Measurements from ENCODE around the gene AFAP1. TPM values are rescaled to one million over a fixed set of nuclear protein-coding genes. Genes with fewer than 3 reads are reported as not detected.

The AFAP1 gene
- total RNA-seq, 1 donor from 2014 or later: 84.9 TPM

DNA sequence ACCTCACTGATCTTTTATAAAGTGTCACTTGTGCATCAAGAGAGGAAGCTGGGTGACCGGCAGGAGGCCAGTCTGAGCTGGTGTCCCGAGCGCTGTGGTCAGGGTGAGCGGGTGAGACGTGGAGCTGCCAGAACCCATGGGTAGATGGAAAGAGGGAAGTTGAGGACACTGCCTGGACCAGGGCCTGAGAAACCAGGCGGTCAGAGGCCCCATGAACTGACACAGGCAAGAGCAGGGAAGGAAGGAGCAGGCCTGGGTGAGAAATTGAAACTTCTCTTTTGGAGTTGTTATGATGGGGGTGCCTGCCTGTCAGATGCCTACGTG is 192.6 kb downstream of the AFAP1 start:
- intact Hi-C loops (cut with DNase I): no loop called here
- Histone ChIP-seq H3K36me3 (no peaks in the 10 kb centered on the region), H3K9me3 (no peaks in the 10 kb centered on the region), H3K27ac (no peak overlapping the region), H3K27me3 (no peaks in the 10 kb centered on the region), H3K4me3 (no peak overlapping the region), H3K4me1 (no peaks in the 10 kb centered on the region)
- peak; percentile 19 to 70 for DNase-seq (ENCODE audit: low spot score in 2 of 2)
- TF ChIP-seq, protein P1, sequence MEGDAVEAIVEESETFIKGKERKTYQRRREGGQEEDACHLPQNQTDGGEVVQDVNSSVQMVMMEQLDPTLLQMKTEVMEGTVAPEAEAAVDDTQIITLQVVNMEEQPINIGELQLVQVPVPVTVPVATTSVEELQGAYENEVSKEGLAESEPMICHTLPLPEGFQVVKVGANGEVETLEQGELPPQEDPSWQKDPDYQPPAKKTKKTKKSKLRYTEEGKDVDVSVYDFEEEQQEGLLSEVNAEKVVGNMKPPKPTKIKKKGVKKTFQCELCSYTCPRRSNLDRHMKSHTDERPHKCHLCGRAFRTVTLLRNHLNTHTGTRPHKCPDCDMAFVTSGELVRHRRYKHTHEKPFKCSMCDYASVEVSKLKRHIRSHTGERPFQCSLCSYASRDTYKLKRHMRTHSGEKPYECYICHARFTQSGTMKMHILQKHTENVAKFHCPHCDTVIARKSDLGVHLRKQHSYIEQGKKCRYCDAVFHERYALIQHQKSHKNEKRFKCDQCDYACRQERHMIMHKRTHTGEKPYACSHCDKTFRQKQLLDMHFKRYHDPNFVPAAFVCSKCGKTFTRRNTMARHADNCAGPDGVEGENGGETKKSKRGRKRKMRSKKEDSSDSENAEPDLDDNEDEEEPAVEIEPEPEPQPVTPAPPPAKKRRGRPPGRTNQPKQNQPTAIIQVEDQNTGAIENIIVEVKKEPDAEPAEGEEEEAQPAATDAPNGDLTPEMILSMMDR (IDR thresholded peaks at IDR 0.05): no peak

DNA sequence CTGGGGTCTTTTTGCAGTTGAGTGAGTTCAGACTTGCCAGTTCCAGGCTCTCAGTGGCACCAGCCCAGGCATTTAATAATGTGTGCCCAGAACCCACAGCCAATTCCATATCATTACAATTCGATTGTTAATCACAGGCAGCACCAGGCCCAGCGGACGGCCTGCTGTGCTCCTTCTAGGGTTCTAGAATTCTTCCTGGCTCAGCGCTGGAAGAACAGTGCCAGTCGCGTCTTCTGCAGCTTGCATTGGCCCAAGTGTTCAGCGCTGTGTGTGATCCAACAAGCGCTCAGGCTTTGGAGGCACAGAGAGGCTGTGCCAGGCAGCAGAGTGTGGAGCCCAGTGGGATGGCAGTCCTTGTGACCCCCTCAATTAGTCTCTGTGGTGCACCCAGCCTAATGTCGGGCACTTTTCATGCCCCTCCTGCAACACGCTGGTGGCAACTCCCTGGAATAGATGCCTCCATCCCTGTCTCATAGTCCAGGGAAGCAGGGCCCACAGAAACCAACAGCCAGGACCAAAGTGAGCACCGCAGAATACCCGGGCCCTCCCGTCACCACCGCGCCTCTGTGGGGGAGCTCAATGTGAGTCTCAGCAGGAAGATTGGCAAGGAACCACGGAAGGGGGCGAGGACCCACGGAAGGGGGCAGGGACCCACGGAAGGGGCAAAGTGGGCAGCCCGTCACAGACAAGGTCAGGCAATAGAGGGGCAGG is 193.2 kb downstream of the AFAP1 start:
- no peak for DNase-seq (ENCODE audit: low spot score in 2 of 2)
- H3K27ac ChIP-seq: no peak overlapping the region
- TF ChIP-seq, protein P1 (IDR thresholded peaks at IDR 0.05): no peak
- intact Hi-C loops (cut with DNase I): no loop called here
- no peak overlapping the region for H3K4me3 ChIP-seq
- H3K4me1 ChIP-seq: no peaks in the 10 kb centered on the region
- H3K27me3 ChIP-seq: no peaks in the 10 kb centered on the region
- no peaks in the 10 kb centered on the region for H3K9me3 ChIP-seq
- no peaks in the 10 kb centered on the region for H3K36me3 ChIP-seq

DNA sequence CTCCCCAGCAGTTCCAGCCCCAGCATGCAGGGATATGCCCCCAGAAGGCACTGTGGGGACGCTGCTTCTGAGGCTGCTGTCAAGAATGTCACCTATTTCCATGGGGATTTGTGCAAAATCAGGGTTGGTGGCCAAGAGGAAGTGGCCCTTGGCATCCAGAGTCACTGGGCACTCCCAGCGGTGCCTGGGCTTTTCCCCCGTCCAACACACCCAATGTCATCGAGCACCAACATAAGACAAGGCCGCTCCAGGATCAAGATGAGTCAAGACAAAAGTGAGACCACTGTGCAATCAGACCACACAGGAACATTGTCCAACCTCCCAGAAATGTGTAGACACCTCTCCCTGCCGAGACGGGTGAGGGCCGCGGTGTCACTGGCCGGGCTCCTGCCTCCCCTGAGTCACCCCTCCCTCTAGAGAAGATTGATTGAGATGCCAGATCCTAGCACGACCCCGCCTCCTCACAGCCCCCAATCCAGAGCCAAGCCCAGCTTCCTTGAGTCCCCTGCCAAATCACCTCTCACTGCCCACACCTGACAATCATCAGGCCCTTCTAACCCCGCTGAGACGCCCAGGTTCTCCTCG is 194.3 kb downstream of the AFAP1 start:
- Histone ChIP-seq H3K9me3 (no peaks in the 10 kb centered on the region), H3K36me3 (no peaks in the 10 kb centered on the region), H3K4me1 (no peaks in the 10 kb centered on the region), H3K27me3 (no peaks in the 10 kb centered on the region), H3K4me3 (no peak overlapping the region), H3K27ac (no peak overlapping the region)
- TF ChIP-seq, protein P1 (IDR thresholded peaks at IDR 0.05): no peak
- no peak for DNase-seq (ENCODE audit: low spot score in 2 of 2)
- intact Hi-C loops (cut with DNase I): no loop called here

DNA sequence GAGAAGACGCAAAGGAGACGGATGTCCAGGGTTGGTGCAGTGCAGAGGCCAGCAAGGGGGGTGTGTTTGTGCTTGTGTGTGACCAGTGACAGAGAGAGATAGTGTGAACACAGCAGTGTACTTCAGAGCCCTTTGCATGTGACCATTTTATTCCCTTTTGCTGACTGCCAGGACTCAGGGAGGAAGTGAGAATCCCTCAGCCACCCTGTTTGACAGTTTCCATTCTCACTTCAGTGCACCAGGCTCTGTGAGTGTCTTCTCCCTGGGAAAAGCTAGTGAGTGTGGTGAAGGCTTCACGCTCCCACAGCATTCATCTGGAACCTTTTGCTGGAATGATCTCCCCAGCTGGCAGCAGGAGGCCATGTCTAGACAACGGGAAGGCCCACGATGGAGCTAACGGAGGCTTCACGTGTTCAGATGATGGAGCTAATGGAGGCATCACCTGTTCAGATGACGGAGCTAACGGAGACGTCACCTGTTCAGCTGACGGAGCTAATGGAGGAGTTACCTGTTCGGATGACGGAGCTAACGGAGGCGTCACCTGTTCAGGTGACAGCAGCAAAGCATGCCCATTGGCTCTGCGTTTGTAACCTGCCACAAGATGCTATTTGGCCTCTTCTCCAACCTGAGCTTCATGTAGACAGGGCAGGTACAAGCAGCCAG is 195.4 kb downstream of the AFAP1 start:
- Histone ChIP-seq H3K27me3 (no peaks in the 10 kb centered on the region), H3K4me3 (no peak overlapping the region), H3K27ac (no peak overlapping the region), H3K4me1 (no peaks in the 10 kb centered on the region), H3K9me3 (no peaks in the 10 kb centered on the region), H3K36me3 (no peaks in the 10 kb centered on the region)
- intact Hi-C loops (cut with DNase I): no loop called here
- no peak for DNase-seq (ENCODE audit: low spot score in 2 of 2)
- TF ChIP-seq, protein P1 (IDR thresholded peaks at IDR 0.05): no peak

DNA sequence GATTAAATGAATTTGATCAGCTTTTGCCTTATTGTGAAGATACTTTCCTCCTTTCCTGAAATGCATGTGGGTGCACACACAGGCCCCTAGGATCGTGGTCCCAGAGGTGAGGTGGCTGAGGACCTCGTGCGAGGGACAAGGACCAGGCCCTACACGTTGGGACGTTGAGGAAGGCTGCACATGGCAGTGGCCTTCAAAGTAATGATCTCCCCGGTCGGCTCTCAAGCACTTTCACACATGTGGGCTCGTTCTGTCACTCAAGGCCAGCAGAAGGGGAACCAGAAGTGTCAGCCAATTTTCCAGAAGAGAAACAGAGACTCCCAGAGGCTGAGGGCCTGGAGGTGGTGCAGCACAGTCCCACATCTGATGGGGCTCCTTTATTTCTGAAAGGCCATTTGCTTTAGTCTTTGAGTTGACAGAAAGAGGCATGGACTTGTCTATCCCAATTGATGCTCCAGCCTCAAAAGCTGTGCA is 196.8 kb downstream of the AFAP1 start:
- no peak for DNase-seq (ENCODE audit: low spot score in 2 of 2)
- Histone ChIP-seq H3K36me3 (no peaks in the 10 kb centered on the region), H3K4me3 (no peak overlapping the region), H3K27ac (no peak overlapping the region), H3K9me3 (no peaks in the 10 kb centered on the region), H3K4me1 (no peaks in the 10 kb centered on the region), H3K27me3 (no peaks in the 10 kb centered on the region)
- TF ChIP-seq, protein P1 (IDR thresholded peaks at IDR 0.05): no peak
- intact Hi-C loops (cut with DNase I): no loop called here
